Subcutaneous abdominal adipose tissue (tissue), 5 donors: ENCODE data around the gene GSTT2.

Experiments
- H3K27ac ChIP-seq: one replicate; pipeline ENCODE4 v1.7.0; 2013; ENCODE audit warnings: low read depth, mild to moderate bottlenecking, inconsistent platforms, low read length, moderate library complexity
- H3K27me3 ChIP-seq, 5 donors: one replicate each; pipeline ENCODE4 v1.7.0; 2013; ENCODE audit warnings: low read length in 5 of 5, inconsistent platforms in 1 of 5; ENCODE audit not compliant: control insufficient read depth in 5 of 5, insufficient read depth in 4 of 5
- H3K36me3 ChIP-seq, 5 donors: one replicate each; pipeline ENCODE4 v1.7.0; 2013; ENCODE audit warnings: low read length in 5 of 5; ENCODE audit not compliant: control insufficient read depth in 5 of 5, insufficient read depth in 5 of 5
- H3K4me1 ChIP-seq, 5 donors: one replicate each; pipeline ENCODE4 v1.7.0; 2013; ENCODE audit warnings: low read length in 5 of 5, mild to moderate bottlenecking in 3 of 5, moderate library complexity in 1 of 5; ENCODE audit not compliant: control insufficient read depth in 5 of 5, insufficient read depth in 5 of 5
- H3K4me3 ChIP-seq, 5 donors: one replicate each; pipeline ENCODE4 v1.7.0; 2013; ENCODE audit warnings: low read length in 5 of 5, low read depth in 1 of 5
- H3K9ac ChIP-seq, 5 donors: one replicate each; pipeline ENCODE4 v1.7.0; 2013; ENCODE audit warnings: low read length in 5 of 5, mild to moderate bottlenecking in 4 of 5, moderate library complexity in 3 of 5
- H3K9me3 ChIP-seq, 5 donors: one replicate each; pipeline ENCODE4 v1.7.0; 2013; ENCODE audit warnings: low read length in 5 of 5; ENCODE audit not compliant: control insufficient read depth in 5 of 5
- donor health status: healthy.
- donor health status: healthy.
- donor health status: healthy.
- donor health status: healthy.
- donor health status: healthy.

The GSTT2 gene

GRCh38 chr22:24026056-24026455 is 46.1 kb downstream of the GSTT2 start:
- Histone ChIP-seq H3K4me3 (no peak overlapping the region), H3K4me1 (peaks cover 0 to 8% (median 0%) of the 10 kb centered on the region in 5 donors), H3K27ac (no peak overlapping the region), H3K27me3 (no peaks in the 10 kb centered on the region), H3K9ac (no peak overlapping the region), H3K9me3 (peaks cover 0 to 3% (median 3%) of the 10 kb centered on the region in 5 donors), H3K36me3 (peaks cover 0 to 3% (median 2%) of the 10 kb centered on the region in 5 donors)

- Histone ChIP-seq H3K4me1 (peaks cover 0 to 8% (median 0%) of the 10 kb centered on the region in 5 donors), H3K9me3 (peaks cover 0 to 3% (median 3%) of the 10 kb centered on the region in 5 donors)
Observed at GRCh38 chr22:24026733-24027132, 46.8 kb downstream of the GSTT2 start.

GRCh38 chr22:24027389-24027975 is 47.5 kb downstream of the GSTT2 start:
- Histone ChIP-seq H3K36me3 (peaks cover 0 to 3% (median 3%) of the 10 kb centered on the region in 5 donors), H3K4me3 (no peak overlapping the region), H3K27ac (no peak overlapping the region), H3K27me3 (no peaks in the 10 kb centered on the region), H3K9ac (no peak overlapping the region), H3K9me3 (peaks cover 0 to 3% (median 3%) of the 10 kb centered on the region in 5 donors), H3K4me1 (peaks cover 0 to 8% (median 0%) of the 10 kb centered on the region in 5 donors)

More at GRCh38 chr22:24026733-24027132, 46.8 kb downstream of the GSTT2 start:
- H3K36me3 ChIP-seq = peaks cover 0 to 3% (median 3%) of the 10 kb centered on the region in 5 donors
- H3K4me3 ChIP-seq = no peak overlapping the region
- no peaks in the 10 kb centered on the region for H3K27me3 ChIP-seq
- H3K27ac ChIP-seq = no peak overlapping the region
- H3K9ac ChIP-seq = no peak overlapping the region

- peaks cover 0 to 3% (median 3%) of the 10 kb centered on the region in 5 donors for H3K9me3 ChIP-seq
- no peak overlapping the region for H3K4me3 ChIP-seq
- peaks cover 0 to 3% (median 3%) of the 10 kb centered on the region in 5 donors for H3K36me3 ChIP-seq
- peaks cover 0 to 8% (median 0%) of the 10 kb centered on the region in 5 donors for H3K4me1 ChIP-seq
- no peak overlapping the region for H3K27ac ChIP-seq
- no peak overlapping the region for H3K9ac ChIP-seq
- no peaks in the 10 kb centered on the region for H3K27me3 ChIP-seq
Observed at GRCh38 chr22:24027991-24028390, 48.1 kb downstream of the GSTT2 start.

- H3K27ac ChIP-seq = no peak overlapping the region
- H3K36me3 ChIP-seq = peaks cover 0 to 3% (median 3%) of the 10 kb centered on the region in 5 donors
- H3K9me3 ChIP-seq = peaks cover 0 to 3% (median 3%) of the 10 kb centered on the region in 5 donors
- H3K4me1 ChIP-seq = peaks cover 0 to 8% (median 0%) of the 10 kb centered on the region in 5 donors
- H3K4me3 ChIP-seq = no peak overlapping the region
- no peak overlapping the region for H3K9ac ChIP-seq
- no peaks in the 10 kb centered on the region for H3K27me3 ChIP-seq
Observed at GRCh38 chr22:24028533-24028932, 48.6 kb downstream of the GSTT2 start.

GRCh38 chr22:24029304-24029703 is 49.4 kb downstream of the GSTT2 start:
- Histone ChIP-seq H3K4me1 (peaks cover 0 to 8% (median 0%) of the 10 kb centered on the region in 5 donors), H3K9me3 (peaks cover 0 to 2% (median under 1%) of the 10 kb centered on the region in 5 donors), H3K36me3 (peaks cover 0 to 3% (median 3%) of the 10 kb centered on the region in 5 donors), H3K4me3 (no peak overlapping the region), H3K9ac (no peak overlapping the region), H3K27ac (no peak overlapping the region), H3K27me3 (no peaks in the 10 kb centered on the region)

- Histone ChIP-seq H3K4me1 (peaks cover 0 to 8% (median 0%) of the 10 kb centered on the region in 5 donors), H3K27me3 (no peaks in the 10 kb centered on the region), H3K36me3 (peaks cover 0 to 3% (median 3%) of the 10 kb centered on the region in 5 donors), H3K9ac (no peak overlapping the region), H3K4me3 (no peak overlapping the region), H3K27ac (no peak overlapping the region), H3K9me3 (no peaks in the 10 kb centered on the region)
Observed at GRCh38 chr22:24030186-24030702, 50.3 kb downstream of the GSTT2 start.
